Activated CD4-positive, alpha-beta T cell treated with anti-CD3 and anti-CD28 coated beads, Interleukin-2, Interleukin-4, amounts not matched to agents 100 ng/mL and 50 ng/mL, durations not matched to agents 16 hours and 8 hours (primary cell): ENCODE measurements around the gene APOE.
"Not testable (repeated sequence)": the region's sequence is repeated elsewhere in the genome, so short reads cannot be mapped to it uniquely, and the experiment has no call there.

Source experiments
- DNase-seq: peaks from one replicate; pipeline ENCODE4 v3.0.0-alpha.2; 2020; ENCODE audit warnings: low spot score

APOE gene

DNA sequence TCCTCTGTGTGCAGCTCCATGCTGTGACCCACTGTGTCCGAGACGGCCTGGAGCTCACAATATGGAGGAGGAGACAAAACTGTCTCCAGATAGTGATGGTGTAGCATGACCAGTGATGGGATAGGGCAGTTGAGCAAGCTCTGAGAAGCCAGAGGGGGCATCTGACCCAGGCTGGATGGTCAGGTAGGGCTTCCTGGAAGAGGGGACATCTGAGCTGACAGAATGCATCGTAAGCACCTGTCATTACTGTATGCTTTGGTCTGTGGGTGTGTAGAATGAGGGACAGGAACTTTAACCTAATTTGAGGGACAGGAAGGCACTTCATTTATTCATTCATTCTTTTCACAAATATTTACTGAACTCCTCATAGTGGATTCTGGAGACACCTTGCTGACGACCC, 21.0 kb upstream of the APOE start:
- no peak for DNase-seq

DNA sequence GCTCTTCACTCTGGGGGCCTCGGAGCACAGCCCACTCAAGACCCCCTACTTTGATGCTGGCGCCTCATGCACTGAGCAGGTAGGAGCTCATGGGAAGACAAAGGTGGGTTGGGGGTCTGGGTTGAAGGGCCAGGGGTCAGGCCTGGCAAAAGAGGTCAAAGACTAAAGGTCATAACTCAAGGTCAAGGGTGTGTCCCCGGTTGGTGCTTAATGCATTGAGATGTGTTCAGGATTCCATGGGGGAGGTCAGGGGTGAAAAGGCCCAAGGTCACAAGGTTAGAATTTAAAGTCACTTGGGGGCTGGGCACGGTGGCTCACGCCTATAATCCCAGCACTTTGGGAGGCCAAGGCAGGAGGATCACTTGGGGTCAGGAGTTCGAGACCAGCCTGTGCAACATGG, 19.5 kb upstream of the APOE start:
- no peak for DNase-seq

DNA sequence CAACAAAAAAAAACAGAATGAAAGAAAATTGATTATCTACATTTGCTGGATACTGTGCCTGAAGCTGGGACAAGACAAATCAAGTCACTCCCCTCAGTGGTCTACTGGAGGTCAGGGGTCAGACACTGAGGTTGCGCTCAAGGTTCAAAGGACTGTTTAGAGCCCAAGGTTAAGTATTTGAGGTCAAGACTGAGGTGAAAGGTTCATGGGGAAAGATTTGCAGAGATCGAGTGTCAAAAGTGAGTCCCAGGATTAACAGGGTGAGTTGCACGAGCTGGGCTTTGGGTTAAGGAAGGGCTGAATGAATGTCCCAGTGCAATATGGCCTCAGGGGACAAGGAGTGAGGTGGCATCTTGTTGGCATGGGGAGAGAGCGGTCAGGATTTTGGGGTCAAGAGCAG, 17.9 kb upstream of the APOE start:
- no peak for DNase-seq

DNA sequence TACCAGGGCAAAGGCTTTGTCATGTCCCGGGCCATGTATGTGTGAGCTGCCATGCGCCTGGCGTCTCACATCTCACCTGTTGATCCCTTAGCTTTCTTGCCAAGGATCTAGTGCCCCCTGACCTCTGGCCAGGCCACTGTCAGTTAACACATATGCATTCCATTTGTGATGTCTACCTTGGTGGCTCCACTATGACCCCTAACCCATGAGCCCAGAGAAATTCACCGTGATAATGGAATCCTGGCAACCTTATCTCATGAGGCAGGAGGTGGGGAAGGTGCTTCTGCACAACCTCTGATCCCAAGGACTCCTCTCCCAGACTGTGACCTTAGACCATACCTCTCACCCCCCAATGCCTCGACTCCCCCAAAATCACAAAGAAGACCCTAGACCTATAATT, 17.3 kb upstream of the APOE start:
- DNase-seq = not testable (repeated sequence)

DNA sequence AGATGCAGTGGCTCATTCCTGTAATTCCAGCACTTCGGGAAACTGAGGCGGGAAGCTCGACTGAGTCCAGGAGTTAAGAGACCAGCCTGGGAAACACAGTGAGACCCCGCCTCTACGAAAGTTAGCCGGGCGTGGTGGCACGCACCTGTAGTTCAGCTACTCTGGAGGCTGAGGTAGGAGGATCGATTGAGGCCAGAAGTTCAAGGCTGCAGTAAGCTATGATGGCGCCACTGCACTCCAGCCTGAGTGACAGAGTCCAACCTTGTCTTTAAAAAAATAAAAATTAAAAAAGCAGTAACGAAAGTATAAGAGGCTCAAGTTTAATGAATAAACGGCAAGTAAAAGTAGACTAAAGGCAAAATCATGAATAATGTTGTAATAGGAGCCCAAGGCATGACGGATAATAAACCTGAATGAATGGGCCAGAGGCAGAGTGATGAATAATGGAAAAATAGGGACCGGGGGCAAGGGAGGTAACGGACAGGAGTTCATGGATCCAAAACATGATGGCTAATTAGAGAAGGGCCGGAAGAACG, 15.7 kb upstream of the APOE start:
- DNase-seq = no peak

DNA sequence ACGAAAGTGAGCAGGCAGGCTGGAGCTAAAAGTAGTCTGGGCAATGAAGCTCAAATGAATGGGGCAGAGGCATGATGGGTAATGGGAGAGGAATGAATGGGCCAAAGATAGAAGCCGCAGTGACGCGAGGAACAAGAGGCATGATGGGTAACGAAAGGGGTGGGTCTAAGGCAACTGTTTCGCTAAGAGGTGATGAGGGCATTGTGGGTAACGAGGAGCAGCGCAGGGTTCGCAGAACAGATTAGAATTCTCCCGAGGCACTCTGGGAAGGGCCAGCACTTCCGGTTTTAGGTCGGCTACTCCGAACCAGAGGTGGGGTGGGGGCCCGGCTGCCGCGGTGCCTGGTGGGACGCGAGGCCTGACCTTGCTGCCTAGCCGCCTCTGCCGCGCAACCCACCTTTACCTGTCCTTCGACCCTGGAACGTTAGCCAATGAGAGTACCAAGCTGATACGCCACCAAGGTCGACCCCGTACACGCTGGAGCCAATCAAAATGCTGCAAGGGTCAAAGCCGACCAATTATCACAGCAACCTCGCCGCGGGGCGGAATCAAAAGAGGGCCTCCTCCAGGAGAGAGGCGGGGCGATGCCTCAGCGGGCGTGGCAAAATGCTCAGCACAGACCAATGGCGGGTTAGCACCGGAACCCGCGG, 15.1 kb upstream of the APOE start:
- peak; percentile 100 for DNase-seq

DNA sequence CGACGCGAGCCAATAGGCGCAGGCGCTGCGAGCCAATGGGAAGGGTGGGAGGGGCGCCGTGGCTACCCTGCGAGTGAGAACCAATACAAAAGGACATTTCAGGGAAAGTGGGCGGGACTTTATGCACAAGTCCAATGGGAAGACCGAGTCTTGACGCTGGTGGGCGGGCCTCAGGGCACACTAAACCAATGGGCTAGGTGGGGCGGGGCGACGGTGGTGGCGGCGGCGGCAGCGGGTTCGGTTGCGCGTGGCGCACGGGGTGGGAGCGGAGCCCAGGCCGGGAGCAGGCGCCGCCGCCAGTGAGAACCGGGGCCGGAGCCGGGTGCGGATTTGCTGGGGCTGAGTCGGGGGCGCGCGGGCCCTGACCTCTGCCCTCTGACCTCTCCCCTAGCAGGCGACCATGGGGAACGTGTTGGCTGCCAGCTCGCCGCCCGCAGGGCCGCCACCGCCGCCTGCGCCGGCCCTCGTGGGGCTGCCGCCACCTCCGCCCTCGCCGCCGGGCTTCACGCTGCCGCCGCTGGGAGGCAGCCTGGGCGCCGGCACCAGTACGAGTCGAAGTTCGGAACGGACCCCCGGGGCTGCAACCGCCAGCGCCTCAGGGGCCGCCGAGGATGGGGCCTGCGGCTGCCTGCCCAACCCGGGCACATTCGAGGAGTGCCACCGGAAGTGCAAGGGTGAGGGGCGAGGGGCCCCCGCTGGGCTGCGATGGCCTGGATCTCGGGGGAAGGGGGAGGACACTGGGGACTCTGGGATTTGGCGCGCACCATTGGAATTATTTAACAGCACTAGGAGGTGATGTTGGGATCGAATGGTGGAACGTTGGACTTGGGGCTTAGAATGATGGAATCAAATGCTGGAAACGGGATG, 14.3 kb upstream of the APOE start, which contains the start of gene TOMM40:
Gene TOMM40 (plus strand): TSS at position 239 of the 867 bp plus-strand sequence. CDS start 162 bp downstream, at position 401.
- peak; percentile 21 for DNase-seq

DNA sequence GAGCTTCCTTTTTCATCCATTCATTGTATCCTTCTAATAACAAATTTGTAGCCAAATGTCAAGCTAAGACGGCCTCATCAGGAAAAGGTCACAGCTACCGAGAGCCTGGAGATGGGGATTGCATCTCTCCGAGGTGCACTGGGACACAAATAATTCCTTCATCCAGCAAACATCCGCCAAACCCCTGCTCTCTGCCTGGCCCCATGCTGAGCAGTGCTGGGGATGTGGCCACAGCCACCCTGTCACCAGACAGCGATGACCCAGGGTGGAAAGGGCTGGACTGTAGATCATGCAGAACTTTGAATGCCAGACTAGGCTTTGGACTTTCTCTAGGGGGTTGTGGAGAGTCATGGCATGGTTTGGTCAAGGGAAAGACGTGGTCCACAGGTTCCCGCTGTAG, 12.7 kb upstream of the APOE start:
- DNase-seq = no peak

DNA sequence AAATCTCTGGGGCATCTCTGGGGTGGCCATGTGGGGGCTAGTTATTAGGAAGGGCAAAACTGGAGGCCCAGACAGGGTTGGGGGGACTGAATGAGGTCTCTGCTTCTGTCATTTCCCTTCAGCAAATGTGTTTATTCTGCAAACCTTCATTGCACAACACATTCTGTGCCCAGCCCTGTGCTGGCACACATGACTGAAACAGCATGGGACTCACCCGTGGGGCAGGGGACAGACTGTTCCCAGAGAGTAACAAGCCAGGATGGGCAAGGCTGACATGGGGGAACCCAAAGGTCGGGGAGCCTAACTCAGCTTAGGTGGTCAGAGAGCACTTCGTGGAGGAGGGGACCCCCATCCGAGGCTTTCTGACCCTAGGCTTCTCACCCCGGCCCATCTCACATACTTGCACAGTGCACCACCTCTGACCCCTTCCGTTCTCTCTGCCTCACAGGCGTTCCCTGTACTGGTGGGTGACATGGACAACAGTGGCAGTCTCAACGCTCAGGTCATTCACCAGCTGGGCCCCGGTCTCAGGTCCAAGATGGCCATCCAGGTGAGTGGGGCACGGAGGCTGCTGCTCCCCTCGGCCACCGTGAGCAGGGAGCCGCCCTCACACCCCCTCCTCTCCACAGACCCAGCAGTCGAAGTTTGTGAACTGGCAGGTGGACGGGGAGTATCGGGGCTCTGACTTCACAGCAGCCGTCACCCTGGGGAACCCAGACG, 12.1 kb upstream of the APOE start:
- DNase-seq = no peak

DNA sequence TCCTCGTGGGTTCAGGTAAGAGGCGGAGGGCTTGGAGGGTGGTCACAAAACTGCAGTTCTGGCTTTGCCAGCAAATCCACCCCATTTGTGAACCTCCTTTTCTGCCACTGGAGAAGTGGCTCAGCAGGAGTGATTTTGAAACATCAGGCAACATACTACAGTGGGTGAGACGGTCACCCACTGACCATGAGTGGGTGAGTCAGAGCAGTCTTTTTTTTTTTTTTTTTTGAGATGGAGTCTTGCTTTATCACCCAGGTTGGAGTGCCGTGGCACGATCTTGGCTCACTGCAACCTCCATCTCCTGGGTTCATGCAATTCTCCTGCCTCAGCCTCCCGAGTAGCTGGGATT, 11.6 kb upstream of the APOE start:
- no peak for DNase-seq

DNA sequence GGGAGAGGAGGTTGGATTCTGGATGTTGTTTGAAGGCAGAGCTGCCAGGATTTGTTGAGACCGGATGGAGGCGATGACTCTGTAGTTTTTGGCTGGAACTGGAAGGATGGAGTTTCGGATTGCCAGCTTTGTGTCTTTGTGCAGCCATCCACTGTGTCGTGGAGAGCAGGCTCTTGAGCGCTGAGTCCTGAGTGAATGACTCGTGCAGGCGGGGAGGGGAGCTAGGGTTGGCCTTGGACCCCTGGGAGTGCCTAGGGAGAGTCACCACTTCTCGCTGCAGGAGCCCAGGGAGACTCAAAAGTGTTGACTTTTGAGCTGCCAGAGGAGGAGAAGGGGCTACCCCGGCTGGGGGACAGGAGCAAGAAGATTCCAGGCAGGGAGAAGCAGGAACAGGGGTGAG, 10.7 kb upstream of the APOE start:
- DNase-seq = no peak

DNA sequence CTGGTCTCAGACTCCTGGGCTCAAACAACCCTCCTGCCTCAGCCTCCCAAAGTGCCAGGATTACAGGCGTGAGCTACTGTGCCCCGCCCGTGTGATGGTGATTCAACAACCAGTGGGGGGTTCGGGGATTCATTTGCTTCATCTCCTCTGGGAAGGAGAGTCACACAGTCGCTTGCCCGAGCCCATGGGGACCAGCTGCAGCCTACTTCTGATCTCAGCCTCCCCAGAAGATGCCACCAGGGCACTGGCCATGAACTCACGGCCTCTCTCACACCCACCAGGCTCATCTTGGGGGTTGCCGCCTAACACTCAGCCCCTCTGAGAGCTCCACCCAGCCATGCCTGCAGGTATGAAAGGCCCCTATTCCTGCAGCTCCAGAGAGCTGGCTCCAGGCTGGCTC, 7.8 kb upstream of the APOE start:
- no peak for DNase-seq

DNA sequence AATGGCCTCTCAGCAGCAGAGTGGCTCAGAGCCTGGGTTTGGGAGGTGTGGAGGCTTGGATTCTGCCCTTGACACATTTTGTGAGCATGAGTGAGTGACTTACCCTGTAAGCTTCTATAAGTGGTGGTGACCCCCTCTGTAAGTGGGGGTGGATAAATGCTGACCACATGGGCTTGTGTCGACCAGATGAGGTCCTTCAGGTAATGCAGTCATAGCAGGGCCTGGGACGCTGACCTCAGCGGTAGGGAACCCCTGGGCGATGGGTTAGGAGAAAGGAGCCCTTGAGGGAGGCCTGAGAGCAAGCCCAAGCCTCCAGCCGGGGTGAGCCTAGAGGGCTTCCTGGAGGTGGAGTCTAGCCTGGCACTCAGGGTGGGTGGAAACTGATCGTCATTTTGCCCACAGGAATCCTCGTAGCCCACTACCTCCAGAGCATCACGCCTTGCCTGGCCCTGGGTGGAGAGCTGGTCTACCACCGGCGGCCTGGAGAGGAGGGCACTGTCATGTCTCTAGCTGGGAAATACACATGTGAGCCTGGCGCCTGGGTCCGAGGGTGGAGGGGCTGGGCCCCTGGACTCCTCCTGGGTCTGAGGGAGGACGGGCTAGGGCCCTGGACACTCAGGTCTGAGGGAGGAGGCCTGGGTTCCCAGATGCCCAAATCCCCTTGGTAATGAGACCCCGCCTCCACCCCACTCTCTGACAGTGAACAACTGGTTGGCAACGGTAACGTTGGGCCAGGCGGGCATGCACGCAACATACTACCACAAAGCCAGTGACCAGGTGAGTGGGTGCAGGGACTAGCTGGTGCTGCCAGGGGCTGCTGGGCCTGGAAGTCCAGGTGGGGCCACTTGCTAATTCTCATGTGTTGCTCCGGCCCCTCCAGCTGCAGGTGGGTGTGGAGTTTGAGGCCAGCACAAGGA, 5.0 kb upstream of the APOE start:
- no peak for DNase-seq

DNA sequence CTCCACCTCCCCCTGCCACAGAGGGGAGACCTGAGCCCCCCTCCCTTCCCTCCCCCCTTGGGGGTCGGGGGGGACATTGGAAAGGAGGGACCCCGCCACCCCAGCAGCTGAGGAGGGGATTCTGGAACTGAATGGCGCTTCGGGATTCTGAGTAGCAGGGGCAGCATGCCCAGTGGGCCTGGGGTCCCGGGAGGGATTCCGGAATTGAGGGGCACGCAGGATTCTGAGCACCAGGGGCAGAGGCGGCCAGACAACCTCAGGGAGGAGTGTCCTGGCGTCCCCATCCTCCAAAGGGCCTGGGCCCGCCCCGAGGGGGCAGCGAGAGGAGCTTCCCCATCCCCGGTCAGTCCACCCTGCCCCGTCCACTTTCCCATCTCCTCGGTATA, 2.4 kb upstream of the APOE start:
- no peak for DNase-seq

DNA sequence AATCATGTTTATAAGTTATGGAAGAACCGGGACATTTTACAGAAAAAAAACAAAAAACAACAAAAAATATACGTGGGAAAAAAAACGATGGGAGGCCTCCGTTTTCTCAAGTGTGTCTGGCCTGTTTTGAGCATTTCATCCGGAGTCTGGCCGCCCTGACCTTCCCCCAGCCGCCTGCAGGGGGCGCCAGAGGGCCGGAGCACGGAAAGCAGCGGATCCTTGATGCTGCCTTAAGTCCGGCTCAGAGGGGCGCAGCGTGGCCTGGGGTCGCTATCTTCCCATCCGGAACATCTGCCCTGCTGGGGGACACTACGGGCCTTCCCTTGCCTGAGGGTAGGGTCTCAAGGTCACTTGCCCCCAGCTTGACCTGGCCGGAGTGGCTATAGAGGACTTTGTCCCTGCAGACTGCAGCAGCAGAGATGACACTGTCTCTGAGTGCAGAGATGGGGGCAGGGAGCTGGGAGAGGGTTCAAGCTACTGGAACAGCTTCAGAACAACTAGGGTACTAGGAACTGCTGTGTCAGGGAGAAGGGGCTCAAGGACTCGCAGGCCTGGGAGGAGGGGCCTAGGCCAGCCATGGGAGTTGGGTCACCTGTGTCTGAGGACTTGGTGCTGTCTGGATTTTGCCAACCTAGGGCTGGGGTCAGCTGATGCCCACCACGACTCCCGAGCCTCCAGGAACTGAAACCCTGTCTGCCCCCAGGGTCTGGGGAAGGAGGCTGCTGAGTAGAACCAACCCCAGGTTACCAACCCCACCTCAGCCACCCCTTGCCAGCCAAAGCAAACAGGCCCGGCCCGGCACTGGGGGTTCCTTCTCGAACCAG, 1.8 kb upstream of the APOE start:
- peak; percentile 75 for DNase-seq

DNA sequence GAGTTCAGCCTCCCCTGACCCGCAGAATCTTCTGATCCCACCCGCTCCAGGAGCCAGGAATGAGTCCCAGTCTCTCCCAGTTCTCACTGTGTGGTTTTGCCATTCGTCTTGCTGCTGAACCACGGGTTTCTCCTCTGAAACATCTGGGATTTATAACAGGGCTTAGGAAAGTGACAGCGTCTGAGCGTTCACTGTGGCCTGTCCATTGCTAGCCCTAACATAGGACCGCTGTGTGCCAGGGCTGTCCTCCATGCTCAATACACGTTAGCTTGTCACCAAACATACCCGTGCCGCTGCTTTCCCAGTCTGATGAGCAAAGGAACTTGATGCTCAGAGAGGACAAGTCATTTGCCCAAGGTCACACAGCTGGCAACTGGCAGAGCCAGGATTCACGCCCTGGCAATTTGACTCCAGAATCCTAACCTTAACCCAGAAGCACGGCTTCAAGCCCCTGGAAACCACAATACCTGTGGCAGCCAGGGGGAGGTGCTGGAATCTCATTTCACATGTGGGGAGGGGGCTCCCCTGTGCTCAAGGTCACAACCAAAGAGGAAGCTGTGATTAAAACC, 1.1 kb upstream of the APOE start:
- DNase-seq = no peak

DNA sequence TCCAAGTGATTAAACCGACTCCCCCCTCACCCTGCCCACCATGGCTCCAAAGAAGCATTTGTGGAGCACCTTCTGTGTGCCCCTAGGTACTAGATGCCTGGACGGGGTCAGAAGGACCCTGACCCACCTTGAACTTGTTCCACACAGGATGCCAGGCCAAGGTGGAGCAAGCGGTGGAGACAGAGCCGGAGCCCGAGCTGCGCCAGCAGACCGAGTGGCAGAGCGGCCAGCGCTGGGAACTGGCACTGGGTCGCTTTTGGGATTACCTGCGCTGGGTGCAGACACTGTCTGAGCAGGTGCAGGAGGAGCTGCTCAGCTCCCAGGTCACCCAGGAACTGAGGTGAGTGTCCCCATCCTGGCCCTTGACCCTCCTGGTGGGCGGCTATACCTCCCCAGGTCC, 2.0 kb downstream of the APOE start:
- no peak for DNase-seq

DNA sequence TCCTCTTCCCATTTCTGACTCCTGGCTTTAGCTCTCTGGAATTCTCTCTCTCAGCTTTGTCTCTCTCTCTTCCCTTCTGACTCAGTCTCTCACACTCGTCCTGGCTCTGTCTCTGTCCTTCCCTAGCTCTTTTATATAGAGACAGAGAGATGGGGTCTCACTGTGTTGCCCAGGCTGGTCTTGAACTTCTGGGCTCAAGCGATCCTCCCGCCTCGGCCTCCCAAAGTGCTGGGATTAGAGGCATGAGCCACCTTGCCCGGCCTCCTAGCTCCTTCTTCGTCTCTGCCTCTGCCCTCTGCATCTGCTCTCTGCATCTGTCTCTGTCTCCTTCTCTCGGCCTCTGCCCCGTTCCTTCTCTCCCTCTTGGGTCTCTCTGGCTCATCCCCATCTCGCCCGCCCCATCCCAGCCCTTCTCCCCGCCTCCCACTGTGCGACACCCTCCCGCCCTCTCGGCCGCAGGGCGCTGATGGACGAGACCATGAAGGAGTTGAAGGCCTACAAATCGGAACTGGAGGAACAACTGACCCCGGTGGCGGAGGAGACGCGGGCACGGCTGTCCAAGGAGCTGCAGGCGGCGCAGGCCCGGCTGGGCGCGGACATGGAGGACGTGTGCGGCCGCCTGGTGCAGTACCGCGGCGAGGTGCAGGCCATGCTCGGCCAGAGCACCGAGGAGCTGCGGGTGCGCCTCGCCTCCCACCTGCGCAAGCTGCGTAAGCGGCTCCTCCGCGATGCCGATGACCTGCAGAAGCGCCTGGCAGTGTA, 2.7 kb downstream of the APOE start:
- no peak for DNase-seq

DNA sequence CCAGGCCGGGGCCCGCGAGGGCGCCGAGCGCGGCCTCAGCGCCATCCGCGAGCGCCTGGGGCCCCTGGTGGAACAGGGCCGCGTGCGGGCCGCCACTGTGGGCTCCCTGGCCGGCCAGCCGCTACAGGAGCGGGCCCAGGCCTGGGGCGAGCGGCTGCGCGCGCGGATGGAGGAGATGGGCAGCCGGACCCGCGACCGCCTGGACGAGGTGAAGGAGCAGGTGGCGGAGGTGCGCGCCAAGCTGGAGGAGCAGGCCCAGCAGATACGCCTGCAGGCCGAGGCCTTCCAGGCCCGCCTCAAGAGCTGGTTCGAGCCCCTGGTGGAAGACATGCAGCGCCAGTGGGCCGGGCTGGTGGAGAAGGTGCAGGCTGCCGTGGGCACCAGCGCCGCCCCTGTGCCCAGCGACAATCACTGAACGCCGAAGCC, 3.3 kb downstream of the APOE start:
- DNase-seq = no peak

DNA sequence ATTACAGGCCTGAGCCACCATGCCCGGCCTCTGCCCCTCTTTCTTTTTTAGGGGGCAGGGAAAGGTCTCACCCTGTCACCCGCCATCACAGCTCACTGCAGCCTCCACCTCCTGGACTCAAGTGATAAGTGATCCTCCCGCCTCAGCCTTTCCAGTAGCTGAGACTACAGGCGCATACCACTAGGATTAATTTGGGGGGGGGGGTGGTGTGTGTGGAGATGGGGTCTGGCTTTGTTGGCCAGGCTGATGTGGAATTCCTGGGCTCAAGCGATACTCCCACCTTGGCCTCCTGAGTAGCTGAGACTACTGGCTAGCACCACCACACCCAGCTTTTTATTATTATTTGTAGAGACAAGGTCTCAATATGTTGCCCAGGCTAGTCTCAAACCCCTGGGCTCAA, 4.2 kb downstream of the APOE start:
- DNase-seq = no peak
